Uterus (tissue), 2 donors: ENCODE data around the gene ERP27.

Experiments
- POLR2A ChIP-seq, 2 donors: fragments of 450-650 bp; IDR thresholded peaks; one replicate each; pipeline ENCODE4 v1.6.1; 2016; ENCODE audit warnings: antibody characterized with exemption in 2 of 2, mild to moderate bottlenecking in 1 of 2, moderate library complexity in 1 of 2
- TF ChIP-seq, protein P1 (sequence below), 4 experiments: fragments of 200-600 bp in 2 of 4; fragments of 450-650 bp in 2 of 4; sonication (generic) in 2 of 4; IDR thresholded peaks; one replicate each; pipeline ENCODE4 v1.5.1; 2016 to 2019; ENCODE audit warnings: antibody characterized with exemption in 4 of 4, mild to moderate bottlenecking in 2 of 4, moderate library complexity in 1 of 4

- TF ChIP-seq, protein P1, sequence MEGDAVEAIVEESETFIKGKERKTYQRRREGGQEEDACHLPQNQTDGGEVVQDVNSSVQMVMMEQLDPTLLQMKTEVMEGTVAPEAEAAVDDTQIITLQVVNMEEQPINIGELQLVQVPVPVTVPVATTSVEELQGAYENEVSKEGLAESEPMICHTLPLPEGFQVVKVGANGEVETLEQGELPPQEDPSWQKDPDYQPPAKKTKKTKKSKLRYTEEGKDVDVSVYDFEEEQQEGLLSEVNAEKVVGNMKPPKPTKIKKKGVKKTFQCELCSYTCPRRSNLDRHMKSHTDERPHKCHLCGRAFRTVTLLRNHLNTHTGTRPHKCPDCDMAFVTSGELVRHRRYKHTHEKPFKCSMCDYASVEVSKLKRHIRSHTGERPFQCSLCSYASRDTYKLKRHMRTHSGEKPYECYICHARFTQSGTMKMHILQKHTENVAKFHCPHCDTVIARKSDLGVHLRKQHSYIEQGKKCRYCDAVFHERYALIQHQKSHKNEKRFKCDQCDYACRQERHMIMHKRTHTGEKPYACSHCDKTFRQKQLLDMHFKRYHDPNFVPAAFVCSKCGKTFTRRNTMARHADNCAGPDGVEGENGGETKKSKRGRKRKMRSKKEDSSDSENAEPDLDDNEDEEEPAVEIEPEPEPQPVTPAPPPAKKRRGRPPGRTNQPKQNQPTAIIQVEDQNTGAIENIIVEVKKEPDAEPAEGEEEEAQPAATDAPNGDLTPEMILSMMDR (IDR thresholded peaks at IDR 0.05), result no peak
- TF ChIP-seq POLR2A (IDR thresholded peaks at IDR 0.05), result no peak
Observed at GRCh38 chr12:14920475-14921126, 17.7 kb downstream of the ERP27 start.
